Measurements from ENCODE around the gene XXYLT1.

DNA sequence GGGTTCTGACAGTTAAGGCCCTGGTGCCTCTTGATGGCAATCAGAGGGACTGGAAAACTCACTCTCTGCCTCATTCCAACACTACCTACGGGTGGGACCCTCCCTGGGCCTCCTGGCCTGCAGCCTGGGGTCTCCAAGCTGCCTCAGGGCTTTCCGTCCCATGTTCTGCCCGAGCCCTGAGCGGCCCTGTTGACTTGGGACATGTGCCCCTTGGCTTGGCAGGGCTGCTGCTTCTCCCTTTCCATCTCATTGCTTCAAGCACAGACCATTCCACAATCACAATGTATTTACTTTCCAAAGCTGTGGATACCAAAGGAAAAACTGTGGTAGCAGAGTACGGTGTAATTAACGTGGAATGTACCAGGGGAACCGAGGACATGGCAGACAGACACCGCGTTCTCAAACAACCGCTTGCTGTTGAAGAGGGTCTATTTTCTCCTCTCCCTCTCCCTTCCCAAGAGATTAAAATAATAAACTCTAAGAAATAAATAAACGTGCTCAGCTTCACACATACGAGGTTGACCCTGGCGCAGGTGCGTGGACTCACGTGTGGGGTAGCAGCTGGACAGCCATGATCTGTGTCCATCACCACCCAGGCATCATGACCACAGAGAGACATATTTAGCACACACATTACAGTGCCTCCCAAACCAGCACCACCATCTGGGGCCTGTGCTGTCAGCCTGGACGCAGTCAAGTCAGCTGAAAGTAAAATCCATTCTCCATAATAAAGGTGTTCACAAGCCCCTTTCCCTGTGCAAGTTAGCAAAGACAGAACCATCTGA is 172.0 kb downstream of the XXYLT1 start:
- no peak for TF ChIP-seq POLR2A (IDR thresholded peaks at IDR 0.05)
- TF ChIP-seq CTCF (IDR thresholded peaks at IDR 0.05) = no peak
